GM21447 (cell line): ENCODE results near the gene LINC01488.

ENCODE experiments used
- ATAC-seq: cut with Tn5 transposase; IDR thresholded peaks from one replicate; pipeline ENCODE4 v1.9.1; 2021; ENCODE audit not compliant: unreplicated experiment

Gene LINC01488

DNA sequence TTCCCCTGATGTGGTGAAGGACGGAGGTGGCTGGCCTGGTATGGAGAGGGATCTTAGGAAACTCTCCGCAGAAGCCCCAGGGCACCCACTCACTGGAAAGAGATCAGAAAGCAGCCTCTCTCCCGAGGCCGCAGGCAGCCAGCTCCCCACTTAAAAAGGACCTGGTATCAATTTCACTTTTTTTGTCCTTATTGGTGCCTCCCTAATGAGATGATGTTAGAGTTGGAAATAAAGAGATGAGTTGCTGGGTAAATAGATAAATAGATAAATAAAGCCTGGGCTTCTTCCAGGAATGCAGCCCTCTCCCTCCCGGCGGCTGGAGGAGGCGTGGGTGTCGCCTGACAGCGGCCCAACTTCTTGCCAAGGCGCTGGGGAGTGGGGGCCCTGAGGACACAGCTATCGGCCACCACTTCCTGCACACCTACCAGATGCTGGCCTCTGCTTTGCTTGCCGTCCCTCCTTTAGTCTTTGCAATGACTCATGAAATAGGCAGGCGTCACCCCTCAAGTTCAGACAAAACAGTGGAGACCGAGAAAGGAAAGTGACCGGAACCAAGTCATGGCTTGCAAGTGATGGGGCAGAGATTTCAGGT is 42.9 kb downstream of the LINC01488 start:
- no peak for ATAC-seq

- ATAC-seq: no peak
These were observed 43.5 kb downstream of the LINC01488 start for GRCh38 chr11:69524991-69525411.

DNA sequence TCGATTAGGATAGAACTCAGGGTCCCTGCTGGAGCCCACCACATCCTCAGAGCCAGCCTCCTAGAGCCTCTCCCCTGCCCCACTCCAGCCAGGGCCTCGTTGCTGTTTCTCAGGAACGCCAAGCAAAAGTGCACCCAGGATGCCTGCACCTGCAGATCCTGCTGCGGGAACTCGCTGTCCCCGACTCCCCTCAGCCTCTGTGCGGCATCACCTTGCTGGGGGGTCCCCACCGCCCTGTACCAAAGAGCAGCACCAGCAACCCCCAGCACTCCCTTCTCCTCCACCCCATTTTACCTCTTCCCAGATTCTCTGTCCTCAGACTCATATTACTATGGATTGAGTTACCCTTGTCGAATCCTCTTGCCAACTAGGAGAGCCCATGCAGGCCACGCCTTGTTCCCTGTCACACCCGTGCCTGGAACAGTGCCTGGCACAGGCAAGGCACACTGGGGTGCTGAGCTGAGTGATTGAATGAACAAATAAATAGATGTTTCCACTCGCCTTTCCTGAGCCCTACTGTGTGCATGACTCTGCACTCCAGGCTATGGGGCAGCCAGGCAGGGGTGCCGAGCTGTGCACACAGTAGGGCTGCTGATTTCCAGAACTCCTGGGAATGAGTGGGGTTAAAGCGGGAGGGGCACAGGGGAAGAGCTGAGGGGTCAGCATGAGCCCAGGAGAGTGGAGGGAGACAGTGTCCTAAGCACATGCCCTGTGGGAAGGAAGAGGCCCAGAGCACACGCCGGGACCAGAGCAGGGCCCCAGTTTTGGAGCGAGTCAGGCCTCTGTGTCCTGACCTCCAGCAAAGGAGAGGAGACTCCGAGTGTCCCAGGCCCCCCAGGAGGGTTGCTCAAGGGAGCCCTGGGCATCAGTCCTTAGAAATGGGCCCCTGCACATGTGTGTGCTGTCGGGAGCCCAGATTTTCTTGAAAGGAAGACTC is 44.3 kb downstream of the LINC01488 start:
- no peak for ATAC-seq

- ATAC-seq: no peak
These were observed 45.0 kb downstream of the LINC01488 start for GRCh38 chr11:69526453-69526810.

GRCh38 chr11:69529001-69529400 is 47.5 kb downstream of the LINC01488 start:
- no peak for ATAC-seq

GRCh38 chr11:69530278-69531070 is 49.0 kb downstream of the LINC01488 start:
- no peak for ATAC-seq

DNA sequence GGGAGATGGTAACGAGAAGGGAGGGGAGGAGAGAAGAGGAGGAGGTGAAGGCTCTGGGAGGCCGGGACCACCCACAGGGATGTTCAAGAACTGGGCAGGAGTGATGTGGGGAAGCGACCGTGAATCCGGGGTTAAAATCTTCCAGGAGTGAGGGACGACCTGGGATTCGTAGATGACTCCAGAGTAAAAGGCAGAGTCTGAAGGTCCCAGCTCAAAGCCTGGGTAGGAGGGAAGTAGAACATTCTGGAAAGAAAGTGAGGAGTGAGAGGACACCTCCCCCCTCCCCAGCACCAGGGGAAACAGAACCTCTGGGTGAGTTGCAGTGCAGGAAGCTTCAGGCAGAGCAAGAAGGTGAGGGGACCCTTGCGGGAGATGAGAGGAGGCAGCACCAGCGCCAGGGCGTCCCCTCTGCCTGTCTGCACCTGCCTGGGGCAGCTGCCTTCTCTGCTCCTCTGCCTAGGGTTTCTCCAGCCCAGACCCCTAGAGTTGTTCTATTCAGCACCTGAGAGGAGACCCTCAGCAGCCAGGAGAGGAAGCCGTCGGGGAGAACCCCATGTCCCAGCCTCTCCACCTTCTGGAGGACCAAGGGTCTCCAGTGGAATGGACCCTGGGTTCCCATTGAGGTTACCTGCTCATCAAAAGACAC is 49.7 kb downstream of the LINC01488 start:
- no peak for ATAC-seq

DNA sequence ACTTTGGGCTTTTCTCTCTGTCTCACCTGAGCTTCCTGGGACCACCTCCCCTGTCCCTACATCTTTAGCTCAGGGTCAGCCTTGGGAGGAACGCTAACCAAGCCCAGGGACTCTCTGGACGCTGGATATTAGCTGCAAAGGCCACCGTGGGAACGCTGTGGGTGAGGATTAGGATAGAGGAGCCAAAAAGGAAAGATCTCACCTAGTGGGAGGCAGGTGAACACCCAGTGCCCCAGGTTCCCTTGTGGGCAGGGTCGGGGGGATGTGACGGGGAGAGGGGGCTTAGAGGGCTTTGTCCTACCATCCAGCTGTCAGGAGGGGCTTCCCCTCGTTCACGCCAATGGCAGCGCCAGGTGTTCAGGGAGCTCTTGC is 50.2 kb downstream of the LINC01488 start:
- ATAC-seq: no peak

GRCh38 chr11:69533296-69534165 is 52.1 kb downstream of the LINC01488 start:
- ATAC-seq: no peak

- no peak for ATAC-seq
These were observed 52.7 kb downstream of the LINC01488 start for GRCh38 chr11:69534166-69534530.

- no peak for ATAC-seq
These were observed 54.4 kb downstream of the LINC01488 start for GRCh38 chr11:69535908-69536307.

DNA sequence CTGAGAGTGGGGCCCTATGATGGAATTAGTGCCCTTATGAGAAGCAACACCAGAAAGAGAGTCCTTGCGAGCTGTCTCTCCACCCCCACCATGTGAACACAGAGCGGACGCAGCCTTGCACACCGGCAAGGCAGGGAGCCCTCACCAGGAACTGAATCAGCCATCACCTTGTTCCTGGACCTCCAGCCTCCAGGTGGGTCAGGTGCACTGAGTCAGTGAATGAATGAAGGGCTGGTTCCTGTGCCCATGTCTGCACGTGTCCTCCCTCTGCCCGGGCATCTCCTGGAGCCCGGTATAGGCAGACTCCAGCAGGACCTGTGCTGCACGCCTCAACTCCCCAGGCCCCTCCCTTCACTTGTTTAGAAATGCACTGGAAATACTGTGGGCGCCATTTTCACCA is 54.9 kb downstream of the LINC01488 start:
- no peak for ATAC-seq

- ATAC-seq: no peak
These were observed 55.7 kb downstream of the LINC01488 start for GRCh38 chr11:69537126-69537525.

GRCh38 chr11:69537855-69538640 is 56.6 kb downstream of the LINC01488 start:
- ATAC-seq: no peak

GRCh38 chr11:69538854-69539253 is 57.4 kb downstream of the LINC01488 start:
- ATAC-seq: no peak

DNA sequence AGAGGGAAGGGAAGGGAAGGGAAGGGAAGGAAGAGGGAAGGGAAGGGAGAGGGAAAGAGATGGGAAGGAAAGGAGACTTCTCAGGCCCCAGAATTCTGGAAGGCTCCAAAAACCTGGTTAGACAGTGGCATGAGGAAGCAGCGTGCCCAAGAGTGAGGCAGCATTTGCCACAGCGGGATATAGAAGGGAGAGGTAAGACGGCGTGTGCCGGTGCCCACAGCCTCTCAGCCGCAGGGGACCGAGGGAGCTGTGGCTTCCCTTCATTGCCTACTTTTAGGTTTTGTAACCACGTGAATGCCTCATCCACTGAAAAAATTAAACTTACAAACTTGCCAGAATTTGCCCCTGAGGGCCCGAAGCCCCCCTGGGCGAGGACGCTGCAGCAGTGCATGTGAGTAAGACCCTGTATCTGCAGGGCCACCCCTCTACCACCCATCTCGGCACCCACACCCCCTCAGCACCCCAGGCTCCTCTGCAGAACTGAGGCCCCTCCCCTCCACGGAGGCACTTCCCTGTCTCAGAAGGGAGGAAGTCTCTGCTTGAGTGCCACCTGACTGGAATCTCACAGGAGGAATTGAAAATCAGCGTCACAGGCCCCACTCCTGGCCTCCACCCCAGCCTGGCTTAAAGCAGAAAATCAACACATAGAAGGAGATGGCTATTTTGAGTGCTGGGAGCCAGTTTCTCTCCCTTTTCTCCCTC is 58.1 kb downstream of the LINC01488 start:
- ATAC-seq: no peak

DNA sequence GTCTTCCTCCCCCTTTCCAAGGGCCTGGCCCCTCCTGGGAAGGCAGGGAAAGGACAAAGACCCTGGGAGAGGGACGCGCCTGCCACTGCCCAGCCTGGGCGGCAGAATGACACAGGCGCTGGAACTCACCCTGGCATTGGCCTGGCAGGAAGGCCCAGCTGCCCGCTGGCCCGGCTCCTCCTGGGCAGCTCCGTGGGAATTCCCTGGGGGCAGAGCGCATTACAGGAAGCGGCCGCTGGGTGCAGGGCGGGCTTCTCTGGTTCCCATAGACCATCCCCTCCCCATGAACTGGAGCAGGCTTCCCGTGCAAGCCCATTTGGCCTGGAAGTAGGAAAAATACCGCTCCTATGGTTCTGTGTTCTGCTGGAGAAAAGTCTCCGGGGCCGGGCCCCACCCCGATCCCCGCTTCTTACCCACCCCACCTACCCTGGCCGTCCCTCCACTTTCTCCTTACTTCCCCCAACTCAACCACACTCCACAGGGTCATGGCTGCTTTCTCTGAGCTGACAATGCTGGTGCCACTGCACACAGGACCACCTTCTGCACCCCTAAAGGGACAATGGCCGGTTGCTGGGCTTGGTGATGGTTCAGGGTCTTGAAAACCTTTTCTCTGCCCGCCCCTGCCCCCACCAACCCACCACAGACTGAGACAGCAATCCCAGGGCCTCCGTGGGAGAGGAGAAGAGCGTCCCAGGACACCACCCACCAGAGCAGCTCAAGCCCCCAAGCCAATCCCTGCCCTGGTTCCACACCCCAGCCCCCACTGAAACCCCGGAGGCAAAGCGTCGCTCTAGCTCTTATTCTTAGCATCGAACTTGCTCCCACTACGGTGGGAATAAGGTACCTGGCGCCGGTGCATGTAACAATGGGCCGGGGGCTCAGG is 58.9 kb downstream of the LINC01488 start:
- no peak for ATAC-seq

DNA sequence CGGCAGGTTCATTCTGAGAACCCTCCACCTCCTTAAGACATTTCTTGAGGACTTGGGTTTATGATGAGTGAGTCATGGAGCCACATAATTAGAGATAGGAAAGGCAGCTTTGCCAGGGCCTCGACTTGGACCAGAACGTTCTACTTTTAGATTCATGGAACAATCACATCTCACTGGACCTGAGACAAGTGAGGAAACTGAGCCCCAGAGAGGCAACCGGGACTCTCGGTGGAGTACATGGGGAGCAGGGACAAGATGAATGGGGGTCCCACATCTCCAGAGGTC is 59.5 kb downstream of the LINC01488 start:
- no peak for ATAC-seq
